Gastroesophageal sphincter (tissue), 4 donors: ENCODE measurements around the gene RGS17. TPM values are rescaled to one million over a fixed set of nuclear protein-coding genes. Genes with fewer than 3 reads are reported as not detected.

Experiments used
- ATAC-seq: fragments of 150-250 bp; one replicate; pipeline ENCODE4 v1.9.1; 2016; ENCODE audit warnings: mild to moderate bottlenecking, moderate library complexity
- H3K27ac ChIP-seq, 4 donors: fragments of 200-600 bp; sonication (generic) in 3 of 4; 1 replicate in 3 of 4; 2 replicates in 1 of 4; pipeline ENCODE4 v1.5.1; 2016 to 2019
- H3K27me3 ChIP-seq: fragments of 200-600 bp; sonication (generic); one replicate; pipeline ENCODE4 v1.5.1; 2019
- H3K36me3 ChIP-seq, 2 donors: fragments of 200-600 bp; sonication (generic); one replicate each; pipeline ENCODE4 v1.5.1; 2019; ENCODE audit warnings: control low read depth in 1 of 2
- H3K4me1 ChIP-seq, 3 donors: fragments of 200-600 bp; sonication (generic); 1 replicate in 2 of 3; 2 replicates in 1 of 3; pipeline ENCODE4 v1.5.1; 2016 to 2019; ENCODE audit warnings: control low read depth in 2 of 3
- H3K4me3 ChIP-seq, 2 donors: fragments of 200-600 bp; sonication (generic); one replicate each; pipeline ENCODE4 v1.5.1; 2019; ENCODE audit warnings: mild to moderate bottlenecking in 1 of 2, moderate library complexity in 1 of 2
- H3K9me3 ChIP-seq, 3 donors: fragments of 200-600 bp; sonication (generic); one replicate each; pipeline ENCODE4 v1.5.1; 2017 to 2019; ENCODE audit warnings: control low read depth in 2 of 3
- EP300 ChIP-seq: sonication (generic); formaldehyde crosslinking; IDR thresholded peaks from one replicate; pipeline ENCODE4 v1.6.1; 2017; ENCODE audit warnings: antibody characterized with exemption, mild to moderate bottlenecking
- POLR2A ChIP-seq, 2 donors: fragments of 450-650 bp; IDR thresholded peaks; one replicate each; pipeline ENCODE4 v1.6.1; 2017; ENCODE audit warnings: antibody characterized with exemption in 2 of 2, mild to moderate bottlenecking in 2 of 2, moderate library complexity in 1 of 2
- POLR2AphosphoS5 ChIP-seq: sonication (generic); formaldehyde crosslinking; IDR thresholded peaks from one replicate; pipeline ENCODE4 v1.6.1; 2017; ENCODE audit warnings: antibody characterized with exemption
- WGBS, 2 donors: methylation state at CpG; one replicate each; pipeline ENCODE4 v1.1.5; 2018; ENCODE audit warnings: low coverage in 1 of 2; 5-methylcytosine and 5-hydroxymethylcytosine counted together
- total RNA-seq, 4 donors: library from RNA; depleted of rRNA; stranded (reverse); fragments of >200 nt; gene quantifications; one replicate each; pipeline ENCODE4 v1.1.0, GENCODE V29; 2016
- TF ChIP-seq, protein P1 (sequence below), 4 experiments: fragments of 200-600 bp in 2 of 4; fragments of 450-650 bp in 2 of 4; sonication (generic) in 1 of 4; IDR thresholded peaks; one replicate each; pipeline ENCODE4 v1.5.1; 2017 to 2019; ENCODE audit warnings: antibody characterized with exemption in 4 of 4, mild to moderate bottlenecking in 2 of 4, moderate library complexity in 2 of 4

RGS17 gene
- total RNA-seq, 4 donors from 2014 or later, result 0.19 to 0.27 TPM; not detected in 2

DNA sequence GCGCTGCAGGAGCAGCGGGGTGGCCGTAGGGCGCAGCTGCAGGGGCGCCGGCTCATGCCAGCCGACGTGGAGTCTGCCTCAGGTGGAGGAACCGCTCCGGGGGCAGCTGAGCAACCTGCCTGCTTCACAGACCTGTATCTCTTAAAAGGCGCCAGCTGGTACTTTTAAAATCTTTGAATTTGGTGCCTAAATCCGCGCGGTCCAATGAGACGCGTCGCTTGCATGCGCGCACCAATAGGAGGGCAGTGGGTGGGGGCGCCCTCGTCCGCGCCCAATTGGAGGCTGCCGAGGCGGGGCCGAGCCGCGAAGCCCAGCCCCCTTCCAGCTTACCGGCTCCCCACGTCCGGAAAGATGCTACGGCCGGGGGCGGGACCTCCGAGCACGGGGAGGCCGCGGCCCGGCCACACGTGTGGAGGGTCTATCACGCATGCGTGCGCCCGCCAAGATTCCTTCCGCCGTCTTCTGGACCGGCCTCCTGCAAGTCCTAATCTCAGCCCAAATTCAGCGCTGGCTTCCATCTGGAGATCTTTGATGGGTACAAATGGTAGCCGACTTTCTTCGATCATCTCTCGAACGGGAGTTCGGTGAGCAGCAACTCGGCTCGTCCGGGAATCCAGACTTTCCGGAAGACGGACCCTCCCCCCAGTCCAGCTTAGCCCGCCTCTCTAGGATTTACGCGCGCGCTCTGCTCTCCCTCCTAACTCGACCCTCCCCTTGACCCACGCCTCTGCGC lies 148.0 kb downstream of the RGS17 start, which contains the start of gene FBXO5:
FBXO5 (minus strand) TSS at position 138 of the 733 bp plus-strand sequence; CDS start at position 56, 82 bp downstream.
- Histone ChIP-seq H3K9me3 (no peaks in the 10 kb centered on the region), H3K36me3 (no peaks in the 10 kb centered on the region), H3K27me3 (no peaks in the 10 kb centered on the region), H3K4me3 (peak within 1 kb of the TSS; percentile 75 to 80), H3K27ac (peak within 1 kb of the TSS; percentile 79 to 96 (median 93)), H3K4me1 (peaks cover 5 to 41% (median 14%) of the 10 kb centered on the region in 3 donors)
- peak; percentile 52 for TF ChIP-seq POLR2AphosphoS5
- no peak for TF ChIP-seq EP300
- ATAC-seq, result peak; percentile 97
- WGBS, 2 donors, result 0 to 2% methylated on average over 7 to 15 of the region's 66 CpGs

DNA sequence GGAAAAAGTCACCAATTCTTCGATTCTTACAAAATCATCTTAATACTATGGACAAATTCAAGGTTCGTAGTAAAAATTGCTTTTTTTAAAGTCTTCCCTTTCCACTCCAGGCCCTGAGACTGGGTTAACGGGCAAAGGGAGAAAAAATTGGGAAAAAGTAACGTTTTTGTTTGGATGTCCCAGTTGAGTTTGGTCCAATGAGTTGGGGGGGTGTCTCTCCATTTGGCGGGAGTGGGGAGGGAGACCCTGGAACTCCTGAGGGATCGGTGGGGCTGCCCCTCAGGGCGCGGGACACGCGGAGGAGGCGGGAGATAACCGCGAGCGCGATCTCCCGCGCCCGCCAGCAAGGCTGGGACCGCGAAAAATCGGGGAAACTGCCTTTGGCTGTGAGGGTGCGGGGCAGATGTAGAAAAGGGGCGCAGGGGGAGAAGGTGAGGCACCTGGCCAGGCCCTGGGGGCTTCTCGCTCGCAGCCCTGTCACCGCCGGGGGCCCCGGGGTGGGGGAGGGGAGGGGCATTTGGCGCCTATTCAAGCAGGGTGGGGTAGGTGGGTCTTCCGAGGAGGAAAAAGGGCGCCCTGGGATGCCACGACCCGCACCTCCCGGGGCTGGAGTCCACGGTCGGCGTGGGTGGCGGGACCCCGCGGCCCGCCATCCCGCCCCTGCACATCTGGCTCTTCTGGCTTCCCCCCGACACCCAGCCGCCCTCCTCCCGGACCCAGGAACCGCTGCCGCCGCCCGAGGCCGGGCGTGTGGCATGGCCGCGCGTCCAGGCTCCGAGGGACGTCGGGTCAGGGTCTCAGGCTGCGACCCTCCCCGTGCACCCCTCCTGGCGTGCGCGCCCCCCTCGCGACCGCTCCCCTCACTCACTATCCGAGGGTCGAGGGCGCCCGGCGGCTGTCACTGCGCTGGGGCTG lies 148.8 kb downstream of the RGS17 start:
- Histone ChIP-seq H3K4me3 (peak overlapping the region; percentile 75 to 80), H3K4me1 (peaks cover 5 to 41% (median 14%) of the 10 kb centered on the region in 3 donors), H3K27ac (peak overlapping the region in 2 of 4 donors; percentile 93), H3K36me3 (no peaks in the 10 kb centered on the region), H3K27me3 (no peaks in the 10 kb centered on the region), H3K9me3 (no peaks in the 10 kb centered on the region)
- ATAC-seq, result no peak
- WGBS, 2 donors, result 3 to 12% methylated on average over 6 to 20 of the region's 71 CpGs
- TF ChIP-seq POLR2A (IDR thresholded peaks at IDR 0.05), result no peak
- no peak for TF ChIP-seq EP300
- no peak for TF ChIP-seq POLR2AphosphoS5
- TF ChIP-seq, protein P1, sequence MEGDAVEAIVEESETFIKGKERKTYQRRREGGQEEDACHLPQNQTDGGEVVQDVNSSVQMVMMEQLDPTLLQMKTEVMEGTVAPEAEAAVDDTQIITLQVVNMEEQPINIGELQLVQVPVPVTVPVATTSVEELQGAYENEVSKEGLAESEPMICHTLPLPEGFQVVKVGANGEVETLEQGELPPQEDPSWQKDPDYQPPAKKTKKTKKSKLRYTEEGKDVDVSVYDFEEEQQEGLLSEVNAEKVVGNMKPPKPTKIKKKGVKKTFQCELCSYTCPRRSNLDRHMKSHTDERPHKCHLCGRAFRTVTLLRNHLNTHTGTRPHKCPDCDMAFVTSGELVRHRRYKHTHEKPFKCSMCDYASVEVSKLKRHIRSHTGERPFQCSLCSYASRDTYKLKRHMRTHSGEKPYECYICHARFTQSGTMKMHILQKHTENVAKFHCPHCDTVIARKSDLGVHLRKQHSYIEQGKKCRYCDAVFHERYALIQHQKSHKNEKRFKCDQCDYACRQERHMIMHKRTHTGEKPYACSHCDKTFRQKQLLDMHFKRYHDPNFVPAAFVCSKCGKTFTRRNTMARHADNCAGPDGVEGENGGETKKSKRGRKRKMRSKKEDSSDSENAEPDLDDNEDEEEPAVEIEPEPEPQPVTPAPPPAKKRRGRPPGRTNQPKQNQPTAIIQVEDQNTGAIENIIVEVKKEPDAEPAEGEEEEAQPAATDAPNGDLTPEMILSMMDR (IDR thresholded peaks at IDR 0.05), result no peak

GRCh38 chr6:152981219-152981618 lies 149.9 kb downstream of the RGS17 start:
- H3K9me3 ChIP-seq, result no peaks in the 10 kb centered on the region
- H3K27me3 ChIP-seq, result no peaks in the 10 kb centered on the region
- TF ChIP-seq POLR2AphosphoS5 (no peak), EP300 (no peak), POLR2A (IDR thresholded peaks at IDR 0.05) (no peak)
- TF ChIP-seq, protein P1 (IDR thresholded peaks at IDR 0.05), result no peak
- no peak for ATAC-seq
- no peaks in the 10 kb centered on the region for H3K36me3 ChIP-seq
- H3K27ac ChIP-seq, result no peak overlapping the region
- 41 to 55% methylated on average over 2 of the region's 2 CpGs for WGBS, 2 donors
- H3K4me1 ChIP-seq, result peaks cover 5 to 41% (median 14%) of the 10 kb centered on the region in 3 donors
- H3K4me3 ChIP-seq, result no peak overlapping the region

- TF ChIP-seq, protein P1 (IDR thresholded peaks at IDR 0.05), result no peak
- no peak for TF ChIP-seq POLR2A (IDR thresholded peaks at IDR 0.05)
- TF ChIP-seq EP300, result no peak
- Histone ChIP-seq H3K9me3 (no peaks in the 10 kb centered on the region), H3K4me1 (peaks cover 5 to 35% (median 14%) of the 10 kb centered on the region in 3 donors), H3K27ac (no peak overlapping the region), H3K4me3 (no peak overlapping the region), H3K27me3 (no peaks in the 10 kb centered on the region), H3K36me3 (no peaks in the 10 kb centered on the region)
- WGBS, 2 donors, result 36 to 47% methylated on average over 1 of the region's 1 CpG
- no peak for ATAC-seq
Measured at GRCh38 chr6:152980656-152981055, 150.4 kb downstream of the RGS17 start.

GRCh38 chr6:152979116-152979515 lies 152.0 kb downstream of the RGS17 start:
- Histone ChIP-seq H3K4me1 (peaks cover 0 to 21% (median 9%) of the 10 kb centered on the region in 3 donors), H3K9me3 (no peaks in the 10 kb centered on the region), H3K36me3 (peaks cover 0 to 11% of the 10 kb centered on the region in 2 donors), H3K4me3 (no peak overlapping the region), H3K27me3 (no peaks in the 10 kb centered on the region), H3K27ac (no peak overlapping the region)
- WGBS, 2 donors, result 63 to 68% methylated on average over 1 of the region's 1 CpG
- ATAC-seq, result no peak
- no peak for TF ChIP-seq EP300
- TF ChIP-seq POLR2A (IDR thresholded peaks at IDR 0.05), result no peak
- no peak for TF ChIP-seq POLR2AphosphoS5
- TF ChIP-seq, protein P1 (IDR thresholded peaks at IDR 0.05), result no peak
